HG03575 (cell line): ENCODE data around the gene RAPGEFL1.

Experiments used
- ATAC-seq: cut with Tn5 transposase; IDR thresholded peaks from one replicate; pipeline ENCODE4 v1.9.1; 2021; ENCODE audit not compliant: unreplicated experiment, insufficient number of reproducible peaks, low FRiP score; ENCODE audit errors: extremely low read depth

RAPGEFL1 gene

GRCh38 chr17:40171750-40172149 lies 5.5 kb upstream of the RAPGEFL1 start:
- ATAC-seq: no peak

- no peak for ATAC-seq
These were observed 4.0 kb upstream of the RAPGEFL1 start for GRCh38 chr17:40173091-40173777.

GRCh38 chr17:40173778-40174135 lies 3.5 kb upstream of the RAPGEFL1 start:
- no peak for ATAC-seq

- no peak for ATAC-seq
These were observed 2.8 kb upstream of the RAPGEFL1 start for GRCh38 chr17:40174514-40174913.

- no peak for ATAC-seq
These were observed 1.1 kb upstream of the RAPGEFL1 start for GRCh38 chr17:40175928-40176753.

GRCh38 chr17:40176754-40177110 lies 538 bp upstream of the RAPGEFL1 start:
- no peak for ATAC-seq

GRCh38 chr17:40178021-40178601 lies 841 bp downstream of the RAPGEFL1 start:
- ATAC-seq: no peak

- no peak for ATAC-seq
These were observed 1.4 kb downstream of the RAPGEFL1 start for GRCh38 chr17:40178660-40179059.

GRCh38 chr17:40179923-40180659 lies 2.8 kb downstream of the RAPGEFL1 start:
- no peak for ATAC-seq

- ATAC-seq: no peak
These were observed 3.4 kb downstream of the RAPGEFL1 start for GRCh38 chr17:40180694-40181093.

- ATAC-seq: no peak
These were observed 3.9 kb downstream of the RAPGEFL1 start for GRCh38 chr17:40181205-40181604.

- ATAC-seq: no peak
These were observed 5.3 kb downstream of the RAPGEFL1 start for GRCh38 chr17:40182606-40183005.

- no peak for ATAC-seq
These were observed 10.0 kb downstream of the RAPGEFL1 start for GRCh38 chr17:40187238-40187637.

- ATAC-seq: no peak
These were observed 11.4 kb downstream of the RAPGEFL1 start for GRCh38 chr17:40188694-40189093.

- no peak for ATAC-seq
These were observed 13.1 kb downstream of the RAPGEFL1 start for GRCh38 chr17:40190197-40191021.

GRCh38 chr17:40191237-40192208 lies 14.3 kb downstream of the RAPGEFL1 start:
- no peak for ATAC-seq

GRCh38 chr17:40192961-40193360 lies 15.7 kb downstream of the RAPGEFL1 start:
- no peak for ATAC-seq

- no peak for ATAC-seq
These were observed 17.6 kb downstream of the RAPGEFL1 start for GRCh38 chr17:40194821-40195220.
